Measurements from ENCODE around the gene CAMK4. TPM values are rescaled to one million over a fixed set of nuclear protein-coding genes. Genes with fewer than 3 reads are reported as not detected.
A peak's percentile ranks its signal among the peaks of the same experiment; 100 is the strongest.
"Not testable (repeated sequence)": the region's sequence is repeated elsewhere in the genome, so short reads cannot be mapped to it uniquely, and the experiment has no call there.

Gene CAMK4
- total and polyA plus RNA-seq, 9 of the 15 experiments (the other 6 are each of a cell fraction or from before 2014, with no cell fraction given): 0.35 TPM; not detected in 8

DNA sequence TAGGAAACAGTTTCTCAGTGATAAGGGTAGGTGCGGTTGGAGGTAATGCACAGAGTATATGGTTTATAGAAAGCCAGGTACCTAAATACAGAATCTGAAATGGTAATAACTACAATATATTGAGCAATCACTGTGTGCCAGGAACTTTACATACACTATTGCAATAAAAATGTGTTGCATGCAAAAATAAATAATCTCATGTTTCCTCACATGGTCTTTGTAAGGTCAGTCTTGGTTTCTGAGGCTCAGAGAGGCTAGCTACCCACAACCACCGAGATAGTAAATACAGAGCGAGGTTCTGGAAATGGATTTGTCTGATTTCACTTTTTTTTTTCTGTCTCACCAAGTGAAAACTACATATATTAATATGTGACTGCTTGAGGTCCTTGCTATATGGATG is 128.9 kb downstream of the CAMK4 start:
- no peak overlapping the region for H3K9ac ChIP-seq (ENCODE audit: insufficient read depth in 1 of 2, low read depth in 2 of 2, low read length in 2 of 2)
- CTCF ChIA-PET (ENCODE audit: low intra/inter-chr PET ratio): no interaction called here
- no peaks in the 10 kb centered on the region for H3K9me3 ChIP-seq (replicated peaks; ENCODE audit: control insufficient read depth, insufficient read depth, low read depth, low read length)
- H4K20me1 ChIP-seq (replicated peaks; ENCODE audit: control insufficient read depth, insufficient read depth, low read length): no peaks in the 10 kb centered on the region
- no peak for TF ChIP-seq CEBPG (CRISPR knock-in tag; IDR thresholded peaks at IDR 0.05)
- TF ChIP-seq CEBPG (tag; conservative IDR thresholded peaks at IDR 0.05 in 1 of 2, IDR thresholded peaks at IDR 0.05 in 1 of 2): peak in 1 of 2 experiments; percentile 23; a peak in 1 of 4 replicates
- no peak for TF ChIP-seq ZNF79 (CRISPR knock-in tag; IDR thresholded peaks at IDR 0.05; ENCODE audit: low read depth)
- POLR2A ChIA-PET: no interaction called here
- H3K9me1 ChIP-seq (ENCODE audit: control insufficient read depth, insufficient read depth, low read length): no peaks in the 10 kb centered on the region
- H2AFZ ChIP-seq (ENCODE audit: low read depth, low read length): no peak overlapping the region
- no peaks in the 10 kb centered on the region for H3K79me2 ChIP-seq (ENCODE audit: control insufficient read depth, insufficient read depth, low read length)
- 0% methylated on average over 3 of the region's 3 CpGs for WGBS (ENCODE audit: insufficient coverage, low coverage, missing lambda C conversion rate)
- H3K4me1 ChIP-seq (replicated peaks in 1 of 2; ENCODE audit: control insufficient read depth in 2 of 2, insufficient read depth in 2 of 2, low read length in 2 of 2): no peaks in the 10 kb centered on the region
- DNase-seq (ENCODE audit: extremely low read depth in 1 of 4, low spot score in 3 of 4) (no peak), ATAC-seq (no peak), FAIRE-seq (no peak)
- H3K4me2 ChIP-seq (ENCODE audit: insufficient read depth, low read length): no peak overlapping the region
- no peaks in the 10 kb centered on the region for H3K27me3 ChIP-seq (ENCODE audit: control insufficient read depth in 2 of 2, insufficient read depth in 2 of 2, low read length in 2 of 2)
- in situ Hi-C loops (cut with MboI): no loop called here
- intact Hi-C loops (cut with micrococcal nuclease): no loop called here
- H3K4me3 ChIP-seq: no peak overlapping the region
- BruUV-seq (replicated peaks): no TSS peak
- no peak overlapping the region for H3K27ac ChIP-seq (ENCODE audit: extremely low read depth, low read depth, low read length)
- H3K36me3 ChIP-seq (ENCODE audit: control insufficient read depth, insufficient read depth, low read length): no peaks in the 10 kb centered on the region

DNA sequence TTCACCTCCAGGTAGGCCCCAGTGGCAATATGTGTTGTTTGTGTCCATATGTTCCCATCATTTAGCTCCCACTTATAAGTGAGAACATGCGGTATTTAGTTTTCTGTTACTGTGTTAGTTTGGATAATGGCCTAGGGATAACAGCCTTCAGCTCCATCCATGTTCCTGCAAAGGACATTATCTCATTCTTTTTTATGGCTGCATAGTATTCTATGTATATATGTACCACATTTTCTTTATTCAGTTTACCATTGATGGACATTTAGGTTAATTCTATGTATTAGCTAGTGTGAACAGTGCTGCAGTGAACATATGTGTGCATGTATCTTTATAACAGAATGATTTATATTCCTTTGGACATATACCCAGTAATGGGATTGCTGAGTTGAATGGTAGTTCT is 134.5 kb downstream of the CAMK4 start:
- CTCF ChIA-PET (ENCODE audit: low intra/inter-chr PET ratio): not testable (repeated sequence)

More for the DNA sequence above, 134.5 kb downstream of the CAMK4 start:
- ATAC-seq; H3K4me1 ChIP-seq (replicated peaks in 1 of 2; ENCODE audit: control insufficient read depth in 2 of 2, insufficient read depth in 2 of 2, low read length in 2 of 2); in situ Hi-C loops (cut with MboI); intact Hi-C loops (cut with micrococcal nuclease); H3K27ac ChIP-seq (ENCODE audit: extremely low read depth, low read depth, low read length); H3K4me3 ChIP-seq; BruUV-seq (replicated peaks); H3K9me3 ChIP-seq (replicated peaks; ENCODE audit: control insufficient read depth, insufficient read depth, low read depth, low read length); H4K20me1 ChIP-seq (replicated peaks; ENCODE audit: control insufficient read depth, insufficient read depth, low read length); H3K4me2 ChIP-seq (ENCODE audit: insufficient read depth, low read length); DNase-seq (ENCODE audit: extremely low read depth in 1 of 4, low spot score in 3 of 4); H2AFZ ChIP-seq (ENCODE audit: low read depth, low read length); H3K9me1 ChIP-seq (ENCODE audit: control insufficient read depth, insufficient read depth, low read length); H3K79me2 ChIP-seq (ENCODE audit: control insufficient read depth, insufficient read depth, low read length); H3K27me3 ChIP-seq (ENCODE audit: control insufficient read depth in 2 of 2, insufficient read depth in 2 of 2, low read length in 2 of 2); FAIRE-seq; H3K36me3 ChIP-seq (ENCODE audit: control insufficient read depth, insufficient read depth, low read length); H3K9ac ChIP-seq (ENCODE audit: insufficient read depth in 1 of 2, low read depth in 2 of 2, low read length in 2 of 2); POLR2A ChIA-PET: not testable (repeated sequence)
- 0% methylated on average over 1 of the region's 1 CpG for WGBS (ENCODE audit: insufficient coverage, low coverage, missing lambda C conversion rate)
